WI38 (cell line): Measurements from ENCODE around the gene MEX3D.
"Not testable (repeated sequence)": the region's sequence is repeated elsewhere in the genome, so short reads cannot be mapped to it uniquely, and the experiment has no call there.

Experiments
- H3K4me3 ChIP-seq: 2 replicates; pipeline ENCODE4 v1.5.1; 2011; ENCODE audit warnings: low read depth, mild to moderate bottlenecking, control low read depth, low read length
- TF ChIP-seq, protein P1 (sequence below): IDR thresholded peaks from 2 replicates; pipeline ENCODE4 v1.5.1; 2012; ENCODE audit warnings: low read depth, mild to moderate bottlenecking, control low read depth, low read length

Gene MEX3D

DNA sequence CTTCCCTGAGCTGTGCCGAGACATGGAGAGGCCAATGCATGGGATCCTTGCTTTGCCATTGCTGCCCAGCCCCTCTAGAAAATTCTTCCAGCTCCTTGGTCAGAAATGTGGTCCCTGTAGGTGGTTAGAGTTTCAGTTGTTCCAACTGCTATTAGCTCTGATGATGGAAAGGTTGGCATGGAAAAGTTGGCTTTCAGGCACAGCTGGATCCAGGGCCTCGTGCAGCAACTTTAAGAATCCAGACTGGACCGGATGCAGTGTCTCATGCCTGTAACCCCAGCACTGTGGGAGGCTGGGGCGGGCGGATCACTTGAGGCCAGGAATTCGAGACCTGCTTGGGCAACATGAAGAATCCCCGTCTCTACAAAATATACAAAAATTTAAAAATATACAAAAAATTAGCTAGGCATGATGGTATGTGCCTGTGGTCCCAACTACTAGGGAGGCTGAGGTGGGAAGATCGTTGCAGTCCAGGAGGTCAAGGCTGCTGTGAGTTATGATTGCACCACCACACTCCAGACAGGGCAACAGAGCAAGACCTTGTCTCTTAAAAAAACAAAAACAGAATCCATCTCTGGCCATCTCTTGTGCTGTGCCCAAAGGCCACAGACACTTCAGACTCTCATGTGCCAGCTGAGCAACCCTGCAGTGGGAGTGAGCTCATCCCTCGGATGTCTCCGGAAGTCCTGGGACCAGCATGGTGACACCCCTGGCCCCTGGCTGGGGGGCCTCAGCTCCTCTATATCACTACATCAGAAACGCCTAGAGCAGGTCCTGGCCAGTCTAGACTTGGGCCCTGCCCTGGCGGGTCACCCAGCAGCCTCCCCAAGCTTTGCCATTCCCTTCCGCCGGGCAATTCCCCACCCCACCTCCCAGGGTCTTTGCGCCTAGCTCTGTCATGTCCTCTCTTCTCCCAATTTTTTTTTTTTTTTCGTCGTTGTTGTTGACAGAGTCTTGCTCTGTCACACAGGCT lies 16.8 kb downstream of the MEX3D start:
- TF ChIP-seq, protein P1, sequence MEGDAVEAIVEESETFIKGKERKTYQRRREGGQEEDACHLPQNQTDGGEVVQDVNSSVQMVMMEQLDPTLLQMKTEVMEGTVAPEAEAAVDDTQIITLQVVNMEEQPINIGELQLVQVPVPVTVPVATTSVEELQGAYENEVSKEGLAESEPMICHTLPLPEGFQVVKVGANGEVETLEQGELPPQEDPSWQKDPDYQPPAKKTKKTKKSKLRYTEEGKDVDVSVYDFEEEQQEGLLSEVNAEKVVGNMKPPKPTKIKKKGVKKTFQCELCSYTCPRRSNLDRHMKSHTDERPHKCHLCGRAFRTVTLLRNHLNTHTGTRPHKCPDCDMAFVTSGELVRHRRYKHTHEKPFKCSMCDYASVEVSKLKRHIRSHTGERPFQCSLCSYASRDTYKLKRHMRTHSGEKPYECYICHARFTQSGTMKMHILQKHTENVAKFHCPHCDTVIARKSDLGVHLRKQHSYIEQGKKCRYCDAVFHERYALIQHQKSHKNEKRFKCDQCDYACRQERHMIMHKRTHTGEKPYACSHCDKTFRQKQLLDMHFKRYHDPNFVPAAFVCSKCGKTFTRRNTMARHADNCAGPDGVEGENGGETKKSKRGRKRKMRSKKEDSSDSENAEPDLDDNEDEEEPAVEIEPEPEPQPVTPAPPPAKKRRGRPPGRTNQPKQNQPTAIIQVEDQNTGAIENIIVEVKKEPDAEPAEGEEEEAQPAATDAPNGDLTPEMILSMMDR: no peak
- H3K4me3 ChIP-seq: no peak overlapping the region

DNA sequence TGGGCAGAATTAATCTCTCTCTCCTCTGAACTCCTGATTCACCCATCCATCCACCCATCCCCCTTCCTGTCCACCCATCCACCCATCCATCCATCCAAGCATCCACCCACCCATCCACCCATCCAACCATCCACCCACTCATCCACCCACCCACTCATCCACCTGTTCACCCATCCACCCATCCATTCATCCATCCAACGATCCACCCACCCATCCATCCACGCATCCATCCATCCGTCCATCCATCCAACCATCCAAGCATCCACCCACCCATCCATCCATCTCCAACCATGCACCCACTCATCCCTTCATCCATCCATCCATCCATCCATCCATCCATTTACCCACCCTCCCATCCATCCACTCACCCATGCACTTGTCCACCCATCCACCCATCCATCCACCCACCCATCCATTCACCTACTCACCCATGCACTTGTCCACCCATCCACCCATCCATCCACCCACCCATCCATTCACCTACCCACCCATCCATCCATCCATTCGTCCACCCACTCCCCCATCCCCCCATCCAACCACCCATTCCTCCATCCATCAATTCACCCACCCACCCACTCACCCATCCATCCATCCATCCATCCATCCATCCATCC lies 18.7 kb downstream of the MEX3D start:
- TF ChIP-seq, protein P1: no peak
- H3K4me3 ChIP-seq: no peak overlapping the region

DNA sequence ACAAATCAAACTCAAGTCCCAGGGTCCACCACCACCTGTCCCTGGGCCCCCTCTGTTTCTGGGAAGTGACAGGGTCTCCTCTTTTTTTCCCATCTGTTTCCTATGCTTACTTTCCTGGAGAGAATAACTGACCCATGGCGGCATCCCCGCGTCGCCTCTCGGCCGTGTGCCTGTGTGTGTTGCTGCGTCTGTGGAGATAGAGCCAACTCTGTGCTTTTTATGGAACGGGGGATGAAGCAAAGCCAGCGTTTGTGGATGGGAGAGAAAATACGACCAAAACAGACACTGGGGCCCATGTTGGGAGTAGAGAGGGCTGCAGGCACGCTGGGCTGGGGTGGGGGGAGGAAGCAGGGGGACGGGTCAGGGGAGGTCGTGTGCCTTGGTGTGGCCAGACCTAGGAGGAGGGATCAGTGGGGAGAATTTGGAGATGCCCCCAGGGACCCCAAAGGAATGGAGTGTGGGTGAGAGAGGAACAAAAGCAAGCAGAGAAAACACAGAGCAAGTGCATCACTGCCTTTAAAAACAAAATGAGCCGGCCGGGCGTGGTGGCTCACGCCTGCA lies 27.7 kb downstream of the MEX3D start:
- TF ChIP-seq, protein P1: no peak
- no peak overlapping the region for H3K4me3 ChIP-seq

DNA sequence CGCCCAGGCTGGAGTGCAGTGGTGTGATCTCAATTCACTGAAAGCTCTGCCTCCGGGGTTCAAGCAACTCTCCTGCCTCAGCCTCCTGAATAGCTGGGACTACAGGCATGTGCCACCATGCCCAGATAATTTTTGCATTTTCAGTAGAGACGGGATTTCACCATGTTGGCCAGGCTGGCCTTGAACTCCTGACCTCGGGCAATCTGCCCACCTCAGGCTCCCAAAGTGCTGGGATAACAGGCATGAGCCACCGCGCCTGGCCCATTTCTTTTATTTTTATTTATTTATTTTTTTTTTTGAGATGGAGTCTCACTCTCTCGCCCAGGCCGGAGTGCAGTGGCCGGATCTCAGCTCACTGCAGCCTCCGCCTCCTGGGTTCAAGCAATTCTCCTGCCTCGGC lies 28.4 kb downstream of the MEX3D start:
- H3K4me3 ChIP-seq: not testable (repeated sequence)

DNA sequence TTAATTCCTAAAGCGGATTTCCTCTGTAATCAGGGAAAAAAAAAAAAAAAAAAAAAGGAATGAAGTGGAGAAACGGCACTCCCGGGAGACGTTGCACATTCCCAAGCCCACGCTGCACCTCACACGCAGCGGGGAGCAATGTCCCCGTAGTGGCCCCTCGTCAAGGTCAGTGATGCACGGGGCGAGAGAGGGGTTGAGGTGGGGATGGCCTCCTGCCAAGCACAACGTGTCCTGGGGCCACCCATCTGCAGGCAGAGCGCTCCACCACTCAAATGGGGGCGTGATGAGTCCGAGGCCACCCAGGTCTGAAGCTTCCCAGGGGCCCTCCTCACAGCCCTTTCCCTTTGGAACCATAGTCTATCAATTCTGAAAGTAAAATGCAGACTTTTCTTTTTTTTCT lies 29.1 kb downstream of the MEX3D start:
- TF ChIP-seq, protein P1: no peak
- no peak overlapping the region for H3K4me3 ChIP-seq

DNA sequence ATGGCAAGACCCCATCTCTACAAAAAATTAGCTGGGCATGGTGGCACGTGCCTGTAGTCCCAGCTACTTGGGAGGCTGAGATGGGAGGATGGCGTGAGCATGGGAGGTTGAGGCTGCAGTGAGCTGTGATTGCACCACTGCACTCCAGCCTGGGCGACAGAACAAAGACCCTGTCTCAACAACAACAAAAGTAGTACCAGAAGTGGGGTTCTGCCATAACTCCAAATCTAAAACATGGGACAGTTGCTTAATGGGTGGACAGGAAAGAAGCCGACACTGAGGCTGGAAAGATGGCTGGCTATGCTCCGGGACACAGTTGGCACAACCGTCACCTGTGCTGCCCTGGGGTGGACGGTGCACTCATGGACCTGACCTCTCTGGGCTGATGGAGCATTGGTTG lies 32.4 kb downstream of the MEX3D start:
- not testable (repeated sequence) for H3K4me3 ChIP-seq

DNA sequence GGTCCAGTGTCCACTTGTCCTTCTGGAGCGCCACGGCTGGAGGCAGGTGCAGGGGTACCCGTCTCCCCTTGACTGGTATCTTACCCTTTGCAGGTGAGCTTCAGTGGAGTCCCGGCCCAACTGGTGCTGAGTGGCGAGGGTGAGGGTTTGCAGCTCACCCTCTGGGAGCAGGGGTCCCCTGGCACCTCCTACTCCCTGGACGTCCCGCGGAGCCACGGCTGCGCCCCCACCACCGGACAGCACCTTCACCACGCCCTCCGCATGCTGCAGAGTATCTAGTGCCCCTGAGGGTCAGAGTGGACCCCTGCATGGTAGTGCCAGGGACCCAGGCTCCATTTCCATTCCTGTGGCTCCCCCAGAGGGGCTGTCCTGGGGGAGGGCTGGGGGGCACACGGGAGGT lies 33.2 kb downstream of the MEX3D start:
- H3K4me3 ChIP-seq: no peak overlapping the region
- TF ChIP-seq, protein P1: no peak

DNA sequence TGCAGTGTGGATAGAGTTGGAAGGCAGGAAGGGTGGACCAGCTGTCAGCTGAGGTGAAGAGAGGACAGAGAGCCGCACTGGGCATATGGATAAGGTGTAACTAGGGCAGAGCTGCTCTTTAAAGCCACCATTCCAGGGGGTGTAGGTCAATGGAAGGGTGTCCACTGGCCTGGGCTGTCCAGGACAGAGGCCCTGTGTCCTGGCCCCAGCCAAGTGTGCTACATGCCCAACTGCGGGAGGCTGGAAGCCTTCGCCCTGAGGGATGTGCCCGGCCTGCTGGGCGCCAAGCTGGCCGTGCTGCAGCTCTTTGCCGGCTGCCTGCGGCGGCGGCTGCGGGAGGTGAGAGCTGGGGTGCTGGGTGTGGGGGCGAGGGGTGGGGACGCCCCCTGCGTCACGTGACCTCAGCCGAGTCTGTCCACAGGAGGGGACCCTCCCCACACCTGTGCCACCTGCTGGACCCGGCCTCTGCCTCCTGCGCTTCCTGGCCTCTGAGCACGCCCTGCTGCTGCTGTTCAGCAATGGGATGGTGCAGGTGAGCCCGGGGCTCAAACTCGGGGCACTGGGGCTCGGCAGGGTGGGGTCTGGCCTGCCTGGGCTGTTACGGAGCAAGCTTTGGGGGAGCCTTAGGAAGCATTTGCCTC lies 34.5 kb downstream of the MEX3D start:
- TF ChIP-seq, protein P1: no peak
- no peak overlapping the region for H3K4me3 ChIP-seq
